Measurements from ENCODE around the gene SLC41A3. TPM values are rescaled to one million over a fixed set of nuclear protein-coding genes. Genes with fewer than 3 reads are reported as not detected.

Gene SLC41A3
- total RNA-seq, 1 experiment from 2014 or later = 41.3 TPM

DNA sequence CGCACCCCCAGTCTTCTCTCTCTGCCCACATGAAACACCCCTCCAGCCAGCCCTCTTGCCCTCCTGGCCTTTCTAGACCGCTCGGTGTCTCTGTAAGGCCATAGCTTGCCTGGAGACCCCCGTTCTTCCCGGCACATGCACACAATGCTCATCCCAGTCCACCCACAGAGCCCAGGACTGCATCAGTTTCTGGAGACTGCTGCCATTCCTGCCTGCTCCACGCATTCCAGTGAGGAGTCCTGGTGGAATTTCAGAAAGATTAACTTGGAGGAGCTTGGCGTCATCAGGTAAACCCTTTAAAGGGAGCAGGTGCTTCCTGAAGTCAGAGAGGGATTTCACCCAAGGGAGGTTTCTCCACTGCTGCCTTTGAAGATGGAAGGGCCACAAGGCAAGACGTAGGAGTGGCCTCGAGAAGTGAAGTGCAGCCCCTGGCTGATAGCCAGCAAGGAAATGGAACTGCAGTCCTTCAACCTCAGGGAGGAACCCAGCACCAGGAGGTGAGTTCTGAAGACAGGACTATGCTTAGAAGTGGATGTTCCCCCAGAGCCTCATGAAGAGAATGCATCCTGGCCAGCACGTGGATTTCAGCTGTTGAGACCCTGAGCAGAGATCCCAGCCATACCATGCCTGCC, 19.2 kb downstream of the SLC41A3 start:
- H3K4me3 Mint-ChIP-seq (ENCODE audit: unreplicated experiment) = no peak overlapping the region
- no TSS peak for BruUV-seq (replicated peaks)

DNA sequence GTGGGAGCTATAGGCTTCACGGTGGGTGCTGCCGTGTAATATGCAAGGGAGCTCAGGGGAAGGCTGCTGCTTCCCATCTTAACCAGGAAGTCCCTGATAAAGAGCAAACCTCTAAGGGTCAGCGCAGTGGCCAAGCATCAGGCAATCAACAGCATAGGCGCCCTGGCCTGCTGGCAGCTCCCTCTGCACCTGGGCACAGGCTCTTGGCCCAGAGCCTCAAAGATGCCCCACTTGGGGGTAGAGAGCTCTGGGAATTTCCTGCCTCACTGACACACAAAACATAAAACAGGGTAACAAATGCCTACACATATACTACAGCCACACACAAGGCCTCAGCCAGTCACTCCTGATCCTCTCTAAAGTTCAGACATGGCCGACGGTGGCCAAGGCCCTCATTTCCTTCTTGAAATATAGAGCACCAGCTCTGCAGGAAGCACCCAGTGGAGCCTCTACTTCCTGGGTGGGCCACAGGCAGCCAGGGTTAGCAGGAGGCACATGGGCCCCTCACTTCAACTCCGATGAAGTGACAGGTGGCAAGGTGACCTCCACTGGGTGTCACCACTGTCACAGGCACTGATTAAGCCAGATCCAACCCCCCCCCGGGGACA, 20.5 kb downstream of the SLC41A3 start:
- intact Hi-C loops (cut with micrococcal nuclease; ENCODE audit: unreplicated experiment) = no loop called here
- Histone ChIP-seq H3K4me1 (peaks cover 28% of the 10 kb centered on the region), H3K9me3 (peaks cover 11% of the 10 kb centered on the region), H3K27me3 (replicated peaks; ENCODE audit: control insufficient read depth, insufficient read depth, low read length) (no peaks in the 10 kb centered on the region), H3K4me3 (ENCODE audit: low read depth, low read length) (no peak overlapping the region), H3K36me3 (ENCODE audit: control insufficient read depth, insufficient read depth, low read length) (peaks cover 2% of the 10 kb centered on the region)
- H3K9me3 Mint-ChIP-seq (ENCODE audit: unreplicated experiment) = no peaks in the 10 kb centered on the region
- no peak overlapping the region for H3K27ac Mint-ChIP-seq (ENCODE audit: unreplicated experiment)
- ChIA-PET POLR2A (no interaction called here), CTCF (no interaction called here)
- DNase-seq = no peak
- TF ChIP-seq, protein P1, sequence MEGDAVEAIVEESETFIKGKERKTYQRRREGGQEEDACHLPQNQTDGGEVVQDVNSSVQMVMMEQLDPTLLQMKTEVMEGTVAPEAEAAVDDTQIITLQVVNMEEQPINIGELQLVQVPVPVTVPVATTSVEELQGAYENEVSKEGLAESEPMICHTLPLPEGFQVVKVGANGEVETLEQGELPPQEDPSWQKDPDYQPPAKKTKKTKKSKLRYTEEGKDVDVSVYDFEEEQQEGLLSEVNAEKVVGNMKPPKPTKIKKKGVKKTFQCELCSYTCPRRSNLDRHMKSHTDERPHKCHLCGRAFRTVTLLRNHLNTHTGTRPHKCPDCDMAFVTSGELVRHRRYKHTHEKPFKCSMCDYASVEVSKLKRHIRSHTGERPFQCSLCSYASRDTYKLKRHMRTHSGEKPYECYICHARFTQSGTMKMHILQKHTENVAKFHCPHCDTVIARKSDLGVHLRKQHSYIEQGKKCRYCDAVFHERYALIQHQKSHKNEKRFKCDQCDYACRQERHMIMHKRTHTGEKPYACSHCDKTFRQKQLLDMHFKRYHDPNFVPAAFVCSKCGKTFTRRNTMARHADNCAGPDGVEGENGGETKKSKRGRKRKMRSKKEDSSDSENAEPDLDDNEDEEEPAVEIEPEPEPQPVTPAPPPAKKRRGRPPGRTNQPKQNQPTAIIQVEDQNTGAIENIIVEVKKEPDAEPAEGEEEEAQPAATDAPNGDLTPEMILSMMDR (IDR thresholded peaks at IDR 0.05; ENCODE audit: insufficient read depth in 1 of 2, low read depth in 1 of 2, low read length in 1 of 2, severe bottlenecking in 1 of 2, unreplicated experiment in 1 of 2) = no peak
- H3K36me3 Mint-ChIP-seq (ENCODE audit: insufficient read depth, unreplicated experiment) = peaks cover 6% of the 10 kb centered on the region
- no peaks in the 10 kb centered on the region for H3K27me3 Mint-ChIP-seq (ENCODE audit: insufficient read depth, unreplicated experiment)
- BruUV-seq (replicated peaks) = no TSS peak
- H3K4me1 Mint-ChIP-seq (ENCODE audit: low read depth, unreplicated experiment) = peaks cover 13% of the 10 kb centered on the region
- no peak overlapping the region for H3K4me3 Mint-ChIP-seq (ENCODE audit: unreplicated experiment)

More for the DNA sequence above, 19.2 kb downstream of the SLC41A3 start:
- no peak for DNase-seq
- Mint-ChIP-seq H3K36me3 (ENCODE audit: insufficient read depth, unreplicated experiment) (peaks cover 6% of the 10 kb centered on the region), H3K27ac (ENCODE audit: unreplicated experiment) (no peak overlapping the region), H3K27me3 (ENCODE audit: insufficient read depth, unreplicated experiment) (no peaks in the 10 kb centered on the region), H3K9me3 (ENCODE audit: unreplicated experiment) (no peaks in the 10 kb centered on the region), H3K4me1 (ENCODE audit: low read depth, unreplicated experiment) (peaks cover 13% of the 10 kb centered on the region)
- Histone ChIP-seq H3K27me3 (replicated peaks; ENCODE audit: control insufficient read depth, insufficient read depth, low read length) (no peaks in the 10 kb centered on the region), H3K4me3 (ENCODE audit: low read depth, low read length) (no peak overlapping the region), H3K36me3 (ENCODE audit: control insufficient read depth, insufficient read depth, low read length) (peaks cover 2% of the 10 kb centered on the region), H3K4me1 (peaks cover 28% of the 10 kb centered on the region), H3K9me3 (peaks cover 11% of the 10 kb centered on the region)
- TF ChIP-seq, protein P1 (IDR thresholded peaks at IDR 0.05; ENCODE audit: insufficient read depth in 1 of 2, low read depth in 1 of 2, low read length in 1 of 2, severe bottlenecking in 1 of 2, unreplicated experiment in 1 of 2) = no peak
- POLR2A ChIA-PET = no interaction called here
- CTCF ChIA-PET = no interaction called here
- intact Hi-C loops (cut with micrococcal nuclease; ENCODE audit: unreplicated experiment) = no loop called here

DNA sequence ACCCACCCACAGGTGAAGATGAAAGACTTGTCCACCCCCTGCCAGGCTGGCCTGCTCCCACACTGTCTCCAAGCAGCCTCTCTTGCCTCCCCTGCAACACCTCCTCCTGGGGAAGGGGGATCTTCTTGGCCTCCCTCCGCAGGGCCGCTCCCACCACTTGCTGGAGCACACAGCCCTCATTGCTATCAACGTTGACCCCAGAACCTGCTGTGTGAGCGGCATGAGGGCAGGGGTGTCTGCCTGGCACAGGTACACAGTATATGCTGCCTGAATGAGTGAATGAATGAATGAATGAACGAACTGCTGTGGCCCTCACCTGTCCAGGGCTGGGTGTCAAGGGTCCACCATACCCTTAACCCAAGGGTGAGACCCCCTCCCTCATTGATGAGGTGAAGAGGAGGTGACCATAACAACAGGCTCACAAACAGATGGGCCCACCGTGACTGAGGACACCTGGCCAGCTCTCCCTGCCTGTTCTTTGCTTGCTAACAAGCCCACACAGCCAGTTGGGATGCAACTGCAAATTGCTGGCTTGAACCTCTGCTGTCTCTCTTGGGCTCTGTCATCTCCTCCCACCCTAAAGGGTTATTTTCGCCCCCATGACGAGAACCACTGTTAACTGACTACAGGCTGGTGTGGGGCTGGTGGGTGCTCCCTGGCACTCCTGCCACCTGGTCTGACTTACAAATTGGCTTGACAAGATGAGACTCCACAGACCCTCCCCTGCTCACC, 22.5 kb downstream of the SLC41A3 start:
- intact Hi-C loops (cut with micrococcal nuclease; ENCODE audit: unreplicated experiment) = no loop called here
- Mint-ChIP-seq H3K36me3 (ENCODE audit: insufficient read depth, unreplicated experiment) (no peaks in the 10 kb centered on the region), H3K9me3 (ENCODE audit: unreplicated experiment) (no peaks in the 10 kb centered on the region), H3K4me1 (ENCODE audit: low read depth, unreplicated experiment) (peaks cover 21% of the 10 kb centered on the region), H3K27ac (ENCODE audit: unreplicated experiment) (no peak overlapping the region), H3K27me3 (ENCODE audit: insufficient read depth, unreplicated experiment) (no peaks in the 10 kb centered on the region), H3K4me3 (ENCODE audit: unreplicated experiment) (no peak overlapping the region)
- Histone ChIP-seq H3K4me1 (peaks cover 35% of the 10 kb centered on the region), H3K4me3 (ENCODE audit: low read depth, low read length) (no peak overlapping the region), H3K36me3 (ENCODE audit: control insufficient read depth, insufficient read depth, low read length) (no peaks in the 10 kb centered on the region; the same call in none of the 2 replicates), H3K27me3 (replicated peaks; ENCODE audit: control insufficient read depth, insufficient read depth, low read length) (no peaks in the 10 kb centered on the region), H3K9me3 (peaks cover 4% of the 10 kb centered on the region; the same call in 1 of the 2 replicates)
- ChIA-PET CTCF (no interaction called here), POLR2A (no interaction called here)
- TF ChIP-seq, protein P1 (IDR thresholded peaks at IDR 0.05; ENCODE audit: insufficient read depth in 1 of 2, low read depth in 1 of 2, low read length in 1 of 2, severe bottlenecking in 1 of 2, unreplicated experiment in 1 of 2) = no peak
- no TSS peak for BruUV-seq (replicated peaks)
- DNase-seq = no peak
